Testis (tissue), 3 donors: ENCODE results near the gene GABARAPL2. TPM values are rescaled to one million over a fixed set of nuclear protein-coding genes. Genes with fewer than 3 reads are reported as not detected.
A peak's percentile ranks its signal among the peaks of the same experiment; 100 is the strongest.
"Not testable (repeated sequence)": the region's sequence is repeated elsewhere in the genome, so short reads cannot be mapped to it uniquely, and the experiment has no call there.

ENCODE experiments used
- DNase-seq: peaks from one replicate; pipeline ENCODE4 v3.0.0-alpha.2; 2019
- H3K27ac ChIP-seq, 2 donors: fragments of 200-600 bp; sonication (generic); one replicate each; pipeline ENCODE4 v1.5.1; 2019
- H3K27me3 ChIP-seq: fragments of 200-600 bp; sonication (generic); one replicate; pipeline ENCODE4 v1.5.1; 2019
- H3K36me3 ChIP-seq: fragments of 200-600 bp; sonication (generic); one replicate; pipeline ENCODE4 v1.5.1; 2017; ENCODE audit warnings: low read depth; ENCODE audit errors: missing control alignments
- H3K4me1 ChIP-seq: fragments of 200-600 bp; sonication (generic); one replicate; pipeline ENCODE4 v1.5.1; 2019
- H3K4me3 ChIP-seq, 2 donors: fragments of 200-600 bp; sonication (generic); one replicate each; pipeline ENCODE4 v1.5.1; 2017 to 2019
- H3K9me3 ChIP-seq: fragments of 200-600 bp; sonication (generic); one replicate; pipeline ENCODE4 v1.5.1; 2017
- CTCF ChIP-seq, 3 experiments: fragments of 450-650 bp in 2 of 3; fragments of 200-600 bp in 1 of 3; sonication (generic) in 1 of 3; IDR thresholded peaks; one replicate each; pipeline ENCODE4 v1.5.1; 2016 to 2019; ENCODE audit warnings: antibody characterized with exemption in 3 of 3, mild to moderate bottlenecking in 2 of 3, moderate library complexity in 1 of 3
- POLR2A ChIP-seq: fragments of 450-650 bp; IDR thresholded peaks from one replicate; pipeline ENCODE4 v1.6.1; 2017; ENCODE audit warnings: antibody characterized with exemption, mild to moderate bottlenecking, moderate library complexity
- WGBS, 2 donors: methylation state at CpG; one replicate each; pipeline ENCODE4 v1.1.5; 2018; 5-methylcytosine and 5-hydroxymethylcytosine counted together
- intact Hi-C: fragments of 100-400 bp; cut with DNase I; formaldehyde crosslinking; loops from one replicate; pipeline ENCODE4 v1.15.1; 2023; ENCODE audit warnings: low total_unique reads
- polyA plus RNA-seq: library from polyadenylated mRNA; stranded (reverse); fragments of 350-450 nt; fragmentation: Illumina TruSeq; extraction: RNeasy Lipid Tissue Mini Kit (QIAGEN cat#74804); gene quantifications from one replicate; pipeline ENCODE4 v1.2.3, GENCODE V29; 2014; ENCODE audit warnings: low read depth, low replicate concordance; ENCODE audit not compliant: insufficient read depth
- total RNA-seq, 2 donors: library from RNA; depleted of rRNA; stranded (reverse); fragments of >200 nt; gene quantifications; one replicate each; pipeline ENCODE4 v1.2.3, GENCODE V29; 2016

The GABARAPL2 gene
- total and polyA plus RNA-seq, 3 donors from 2014 or later = 113 to 157 (median 122) TPM

DNA sequence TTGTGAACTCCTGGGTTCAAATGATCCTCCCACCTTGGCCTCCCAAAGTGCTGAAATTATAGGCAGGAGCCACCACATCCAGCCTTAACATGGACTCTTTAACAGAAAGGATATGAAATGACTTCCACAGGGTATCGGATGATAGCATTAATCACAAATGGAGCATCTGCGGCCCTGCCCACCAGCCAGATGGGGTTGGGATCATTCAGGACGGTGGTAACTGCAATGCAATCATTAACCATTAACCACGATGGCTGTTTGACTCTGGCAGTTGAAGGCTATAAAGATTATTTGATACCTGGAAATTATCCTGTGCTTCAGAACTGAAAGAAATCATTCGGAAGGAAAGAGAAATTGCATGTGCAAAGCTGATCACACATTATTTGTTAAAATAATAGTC, 24.9 kb upstream of the GABARAPL2 start:
- 89 to 92% methylated on average over 5 of the region's 5 CpGs for WGBS, 2 donors
- no peak overlapping the region for H3K4me3 ChIP-seq
- no peaks in the 10 kb centered on the region for H3K36me3 ChIP-seq
- no peak overlapping the region for H3K27ac ChIP-seq
- no peaks in the 10 kb centered on the region for H3K9me3 ChIP-seq
- DNase-seq = no peak
- intact Hi-C loops = no loop called here
- no peaks in the 10 kb centered on the region for H3K4me1 ChIP-seq
- TF ChIP-seq POLR2A (no peak), CTCF (IDR thresholded peaks at IDR 0.05) (no peak)
- H3K27me3 ChIP-seq = no peaks in the 10 kb centered on the region

DNA sequence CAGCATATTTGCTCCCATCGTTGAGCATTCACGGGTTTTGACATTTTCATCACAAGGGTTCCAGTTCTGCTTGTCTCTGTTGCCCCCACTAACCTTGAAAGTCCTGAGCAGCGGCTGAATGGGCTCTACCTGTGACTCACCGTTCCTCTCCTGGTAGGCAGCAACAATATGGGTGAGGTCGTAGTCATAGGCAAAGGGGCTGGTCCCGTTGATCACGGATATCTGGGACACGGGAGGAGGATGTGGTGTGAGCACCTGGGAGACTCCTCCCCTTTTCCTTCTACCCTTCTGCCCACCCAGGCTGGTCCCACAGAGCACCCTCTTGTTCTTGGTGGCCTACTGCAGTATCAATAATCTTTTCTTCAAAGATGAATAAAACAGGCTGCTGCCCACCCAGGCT, 23.7 kb upstream of the GABARAPL2 start:
- WGBS, 2 donors = 85 to 93% methylated on average over 8 of the region's 8 CpGs
- H3K4me3 ChIP-seq, H3K27ac ChIP-seq, H3K4me1 ChIP-seq, H3K36me3 ChIP-seq, H3K9me3 ChIP-seq, DNase-seq, intact Hi-C loops, H3K27me3 ChIP-seq: not testable (repeated sequence)

GRCh38 chr16:75545879-75546278, 20.3 kb upstream of the GABARAPL2 start:
- H3K4me3 ChIP-seq, H3K4me1 ChIP-seq, intact Hi-C loops, DNase-seq, H3K27ac ChIP-seq, H3K36me3 ChIP-seq, H3K9me3 ChIP-seq, H3K27me3 ChIP-seq: not testable (repeated sequence)
- 100% methylated on average over 1 of the region's 1 CpG; no CpG with 5 or more reads in 1 of the 2 donors for WGBS, 2 donors

- Histone ChIP-seq H3K4me3 (no peak overlapping the region), H3K36me3 (no peaks in the 10 kb centered on the region), H3K9me3 (no peaks in the 10 kb centered on the region), H3K27ac (no peak overlapping the region), H3K4me1 (no peaks in the 10 kb centered on the region), H3K27me3 (no peaks in the 10 kb centered on the region)
- DNase-seq = no peak
- intact Hi-C loops = no loop called here
- TF ChIP-seq POLR2A = no peak
- TF ChIP-seq CTCF (IDR thresholded peaks at IDR 0.05) = no peak
- 93 to 98% methylated on average over 7 of the region's 7 CpGs for WGBS, 2 donors
These were observed 19.9 kb upstream of the GABARAPL2 start for GRCh38 chr16:75546293-75546692.

GRCh38 chr16:75548456-75548855, 17.7 kb upstream of the GABARAPL2 start:
- H3K4me3 ChIP-seq, DNase-seq, H3K36me3 ChIP-seq, H3K27ac ChIP-seq, H3K9me3 ChIP-seq, H3K4me1 ChIP-seq, intact Hi-C loops, H3K27me3 ChIP-seq: not testable (repeated sequence)
- WGBS, 2 donors = 97 to 98% methylated on average over 9 of the region's 9 CpGs

GRCh38 chr16:75550211-75550662, 15.9 kb upstream of the GABARAPL2 start:
- DNase-seq = peak; percentile 59

More at GRCh38 chr16:75550211-75550662, 15.9 kb upstream of the GABARAPL2 start:
- intact Hi-C loops = no loop called here
- no peak overlapping the region for H3K27ac ChIP-seq
- 82 to 92% methylated on average over 7 of the region's 7 CpGs for WGBS, 2 donors
- TF ChIP-seq POLR2A = no peak
- peak in 2 of 3 experiments; percentile 27 to 52 for TF ChIP-seq CTCF (IDR thresholded peaks at IDR 0.05)
- H3K36me3 ChIP-seq = no peaks in the 10 kb centered on the region
- H3K4me3 ChIP-seq = no peak overlapping the region
- H3K4me1 ChIP-seq = peaks cover 5% of the 10 kb centered on the region
- no peaks in the 10 kb centered on the region for H3K27me3 ChIP-seq
- H3K9me3 ChIP-seq = no peaks in the 10 kb centered on the region
